Transverse colon (tissue), 4 donors: Measurements from ENCODE around the gene MYO7A.

Experiments
- EP300 ChIP-seq: sonication (generic); formaldehyde crosslinking; IDR thresholded peaks from one replicate; pipeline ENCODE4 v1.6.1; 2017; ENCODE audit warnings: antibody characterized with exemption, low read depth
- POLR2A ChIP-seq: fragments of 450-650 bp; IDR thresholded peaks from one replicate; pipeline ENCODE4 v1.6.1; 2016; ENCODE audit warnings: antibody characterized with exemption, mild to moderate bottlenecking, moderate library complexity
- POLR2AphosphoS5 ChIP-seq, 3 donors: sonication (generic); formaldehyde crosslinking; IDR thresholded peaks; one replicate each; pipeline ENCODE4 v1.6.1; 2016; ENCODE audit warnings: antibody characterized with exemption in 3 of 3
- TF ChIP-seq, protein P1 (sequence below), 5 experiments: fragments of 200-600 bp in 3 of 5; fragments of 450-650 bp in 2 of 5; sonication (generic) in 3 of 5; IDR thresholded peaks; 1 replicate in 2 of 5; 2 replicates in 3 of 5; pipeline ENCODE4 v1.5.1; 2016 to 2017; ENCODE audit warnings: antibody characterized with exemption in 5 of 5, inconsistent platforms in 3 of 5, mild to moderate bottlenecking in 2 of 5, moderate library complexity in 1 of 5

DNA sequence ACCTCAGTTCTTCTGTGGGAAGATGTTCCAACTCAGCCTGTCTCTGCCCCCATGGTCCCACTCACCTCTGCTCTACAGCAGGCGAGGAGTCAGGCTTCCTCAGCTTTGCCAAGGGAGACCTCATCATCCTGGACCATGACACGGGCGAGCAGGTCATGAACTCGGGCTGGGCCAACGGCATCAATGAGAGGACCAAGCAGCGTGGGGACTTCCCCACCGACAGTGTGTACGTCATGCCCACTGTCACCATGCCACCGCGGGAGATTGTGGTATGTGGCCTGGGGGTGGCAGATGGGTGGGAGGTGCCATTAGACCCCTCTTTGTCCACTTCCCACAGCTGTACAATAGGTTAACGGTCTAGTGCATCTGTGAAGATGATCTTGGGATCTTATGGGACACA lies 73.3 kb downstream of the MYO7A start:
- TF ChIP-seq, protein P1, sequence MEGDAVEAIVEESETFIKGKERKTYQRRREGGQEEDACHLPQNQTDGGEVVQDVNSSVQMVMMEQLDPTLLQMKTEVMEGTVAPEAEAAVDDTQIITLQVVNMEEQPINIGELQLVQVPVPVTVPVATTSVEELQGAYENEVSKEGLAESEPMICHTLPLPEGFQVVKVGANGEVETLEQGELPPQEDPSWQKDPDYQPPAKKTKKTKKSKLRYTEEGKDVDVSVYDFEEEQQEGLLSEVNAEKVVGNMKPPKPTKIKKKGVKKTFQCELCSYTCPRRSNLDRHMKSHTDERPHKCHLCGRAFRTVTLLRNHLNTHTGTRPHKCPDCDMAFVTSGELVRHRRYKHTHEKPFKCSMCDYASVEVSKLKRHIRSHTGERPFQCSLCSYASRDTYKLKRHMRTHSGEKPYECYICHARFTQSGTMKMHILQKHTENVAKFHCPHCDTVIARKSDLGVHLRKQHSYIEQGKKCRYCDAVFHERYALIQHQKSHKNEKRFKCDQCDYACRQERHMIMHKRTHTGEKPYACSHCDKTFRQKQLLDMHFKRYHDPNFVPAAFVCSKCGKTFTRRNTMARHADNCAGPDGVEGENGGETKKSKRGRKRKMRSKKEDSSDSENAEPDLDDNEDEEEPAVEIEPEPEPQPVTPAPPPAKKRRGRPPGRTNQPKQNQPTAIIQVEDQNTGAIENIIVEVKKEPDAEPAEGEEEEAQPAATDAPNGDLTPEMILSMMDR (IDR thresholded peaks at IDR 0.05) = no peak
- TF ChIP-seq EP300 (no peak), POLR2A (no peak), POLR2AphosphoS5 (IDR thresholded peaks at IDR 0.05) (no peak)
